Nucleus accumbens (tissue), 56 donors: ENCODE data around the gene TSPAN10.
"Not testable (repeated sequence)": the region's sequence is repeated elsewhere in the genome, so short reads cannot be mapped to it uniquely, and the experiment has no call there.

Experiments
- DNase-seq, 56 donors: peaks; one replicate each; lab custom pipeline; 2025; lab: John Stamatoyannopoulos, UW

The TSPAN10 gene

GRCh38 chr17:81636505-81637288 is at the start of gene TSPAN10, which contains the start of gene NPLOC4:
Gene TSPAN10, plus strand, starts transcription at chr17:81637196. Its CDS starts 5,217 bp downstream, at chr17:81642413.
Gene NPLOC4, minus strand, starts transcription at chr17:81637112. Its CDS starts 182 bp downstream, at chr17:81636930.
- DNase-seq: peak in 54 of 56 donors; percentile 22 to 88 (median 74)

- DNase-seq: no peak
Observed at GRCh38 chr17:81589612-81590011, 47.4 kb upstream of the TSPAN10 start.

- DNase-seq: no peak
Observed at GRCh38 chr17:81590121-81590520, 46.9 kb upstream of the TSPAN10 start.

- DNase-seq: no peak
Observed at GRCh38 chr17:81591971-81592370, 45.0 kb upstream of the TSPAN10 start.

- DNase-seq: peak in 4 of 56 donors; percentile 19 to 29 (median 22)
Observed at GRCh38 chr17:81593105-81593871, 43.7 kb upstream of the TSPAN10 start.

- no peak for DNase-seq
Observed at GRCh38 chr17:81599719-81600486, 37.1 kb upstream of the TSPAN10 start.

GRCh38 chr17:81601525-81602120 is 35.4 kb upstream of the TSPAN10 start:
- DNase-seq: peak in 12 of 56 donors; percentile 4 to 53 (median 16)

- DNase-seq: no peak
Observed at GRCh38 chr17:81603846-81604610, 33.0 kb upstream of the TSPAN10 start.

GRCh38 chr17:81607431-81607830 is 29.6 kb upstream of the TSPAN10 start:
- DNase-seq: no peak

GRCh38 chr17:81608082-81608481 is 28.9 kb upstream of the TSPAN10 start:
- DNase-seq: no peak

GRCh38 chr17:81608605-81609004 is 28.4 kb upstream of the TSPAN10 start:
- no peak for DNase-seq

- DNase-seq: no peak
Observed at GRCh38 chr17:81609541-81610311, 27.3 kb upstream of the TSPAN10 start.

- DNase-seq: no peak
Observed at GRCh38 chr17:81612172-81612970, 24.6 kb upstream of the TSPAN10 start.

GRCh38 chr17:81615401-81615930 is 21.5 kb upstream of the TSPAN10 start:
- no peak for DNase-seq

- DNase-seq: no peak
Observed at GRCh38 chr17:81616877-81617276, 20.1 kb upstream of the TSPAN10 start.

- not testable (repeated sequence) for DNase-seq
Observed at GRCh38 chr17:81618307-81618706, 18.7 kb upstream of the TSPAN10 start.

- peak in 5 of 56 donors; percentile 3 to 36 (median 12) for DNase-seq
Observed at GRCh38 chr17:81621494-81622130, 15.4 kb upstream of the TSPAN10 start.
